Astrocyte of the cerebellum (primary cell): ENCODE results near the gene CYREN.
"Not testable (repeated sequence)": the region's sequence is repeated elsewhere in the genome, so short reads cannot be mapped to it uniquely, and the experiment has no call there.

Source experiments
- DNase-seq: peaks from one replicate; pipeline ENCODE4 v3.0.0-alpha.2; 2011; ENCODE audit warnings: low read depth
- H3K4me3 ChIP-seq: 2 replicates; pipeline ENCODE4 v1.5.1; 2011; ENCODE audit warnings: mild to moderate bottlenecking, low read depth, low read length, moderate library complexity
- CTCF ChIP-seq: IDR thresholded peaks from 2 replicates; pipeline ENCODE4 v1.5.1; 2012; ENCODE audit warnings: low read length, low read depth, moderate library complexity, mild to moderate bottlenecking; ENCODE audit errors: missing control alignments
- in situ Hi-C: cut with HindIII; loops from 2 replicates; pipeline ENCODE4 v1.10.0; 2017; ENCODE audit warnings: low sequenced_read_pairs

CYREN gene

GRCh38 chr7:135170274-135170997, at the start of gene CYREN:
TSS of gene CYREN (minus strand) at chr7:135170707. CDS start at chr7:135168922, 1,785 bp downstream.
- peak; percentile 46 for DNase-seq
- peak; percentile 36 for TF ChIP-seq CTCF
- H3K4me3 ChIP-seq = peak within 1 kb of the TSS; percentile 76
- in situ Hi-C loops = no loop called here

GRCh38 chr7:135217645-135218509, 47.4 kb upstream of the CYREN start:
- no peak for DNase-seq
- in situ Hi-C loops = no loop called here
- TF ChIP-seq CTCF = no peak
- H3K4me3 ChIP-seq = no peak overlapping the region

GRCh38 chr7:135215698-135216097, 45.2 kb upstream of the CYREN start:
- DNase-seq = no peak
- no peak for TF ChIP-seq CTCF
- no peak overlapping the region for H3K4me3 ChIP-seq
- in situ Hi-C loops = no loop called here

- H3K4me3 ChIP-seq = no peak overlapping the region
- TF ChIP-seq CTCF = no peak
- in situ Hi-C loops = no loop called here
- no peak for DNase-seq
Observed at GRCh38 chr7:135215180-135215579, 44.7 kb upstream of the CYREN start.

GRCh38 chr7:135213831-135214230, 43.3 kb upstream of the CYREN start:
- no peak for DNase-seq
- no peak overlapping the region for H3K4me3 ChIP-seq
- TF ChIP-seq CTCF = no peak
- in situ Hi-C loops = no loop called here

GRCh38 chr7:135211946-135212685, 41.6 kb upstream of the CYREN start:
- in situ Hi-C loops, DNase-seq: not testable (repeated sequence)
- H3K4me3 ChIP-seq = peak overlapping the region; percentile 83
